Measurements from ENCODE around the gene SERTAD2. TPM values are rescaled to one million over a fixed set of nuclear protein-coding genes. Genes with fewer than 3 reads are reported as not detected.

The SERTAD2 gene
- total RNA-seq, 2 donors from 2014 or later = 11.2 to 20.7 TPM

DNA sequence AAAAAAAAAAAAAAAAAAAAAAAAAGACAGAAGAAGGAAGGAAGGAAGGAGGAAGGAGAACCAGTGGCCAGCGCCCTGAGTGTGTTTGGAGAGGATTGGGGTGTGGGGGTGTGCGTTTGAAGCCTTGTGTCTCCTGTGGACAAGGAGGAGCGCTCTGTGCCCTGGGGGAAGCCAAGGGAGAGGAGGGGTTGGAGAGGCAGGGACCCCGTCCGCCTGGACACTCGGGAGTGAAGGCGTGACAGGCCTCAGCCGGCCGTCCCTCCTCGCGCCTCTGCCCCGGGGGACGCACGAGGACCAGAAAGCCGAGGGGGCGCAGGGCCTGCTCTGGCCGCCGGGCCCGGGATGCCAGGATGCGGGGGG, 44.9 kb downstream of the SERTAD2 start:
- H3K36me3 ChIP-seq = no peaks in the 10 kb centered on the region
- DNase-seq = peak; percentile 51
- H3K4me3 ChIP-seq = peak overlapping the region; percentile 53
- intact Hi-C loops (cut with DNase I) = no loop called here
- TF ChIP-seq, protein P1, sequence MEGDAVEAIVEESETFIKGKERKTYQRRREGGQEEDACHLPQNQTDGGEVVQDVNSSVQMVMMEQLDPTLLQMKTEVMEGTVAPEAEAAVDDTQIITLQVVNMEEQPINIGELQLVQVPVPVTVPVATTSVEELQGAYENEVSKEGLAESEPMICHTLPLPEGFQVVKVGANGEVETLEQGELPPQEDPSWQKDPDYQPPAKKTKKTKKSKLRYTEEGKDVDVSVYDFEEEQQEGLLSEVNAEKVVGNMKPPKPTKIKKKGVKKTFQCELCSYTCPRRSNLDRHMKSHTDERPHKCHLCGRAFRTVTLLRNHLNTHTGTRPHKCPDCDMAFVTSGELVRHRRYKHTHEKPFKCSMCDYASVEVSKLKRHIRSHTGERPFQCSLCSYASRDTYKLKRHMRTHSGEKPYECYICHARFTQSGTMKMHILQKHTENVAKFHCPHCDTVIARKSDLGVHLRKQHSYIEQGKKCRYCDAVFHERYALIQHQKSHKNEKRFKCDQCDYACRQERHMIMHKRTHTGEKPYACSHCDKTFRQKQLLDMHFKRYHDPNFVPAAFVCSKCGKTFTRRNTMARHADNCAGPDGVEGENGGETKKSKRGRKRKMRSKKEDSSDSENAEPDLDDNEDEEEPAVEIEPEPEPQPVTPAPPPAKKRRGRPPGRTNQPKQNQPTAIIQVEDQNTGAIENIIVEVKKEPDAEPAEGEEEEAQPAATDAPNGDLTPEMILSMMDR (IDR thresholded peaks at IDR 0.05) = no peak
- H3K4me1 ChIP-seq = peaks cover 19% of the 10 kb centered on the region
- no peaks in the 10 kb centered on the region for H3K27me3 ChIP-seq
- peak overlapping the region; percentile 28 for H3K27ac ChIP-seq
- peak overlapping the region; percentile 61 to 88 for H3K9ac ChIP-seq (ENCODE audit: low read depth in 2 of 2, low read length in 2 of 2)
- no peaks in the 10 kb centered on the region for H3K9me3 ChIP-seq

GRCh38 chr2:64607381-64608304, 46.1 kb downstream of the SERTAD2 start:
- Histone ChIP-seq H3K4me1 (peaks cover 19% of the 10 kb centered on the region), H3K36me3 (no peaks in the 10 kb centered on the region), H3K27ac (peak overlapping the region; percentile 61), H3K27me3 (no peaks in the 10 kb centered on the region), H3K4me3 (no peak overlapping the region), H3K9me3 (no peaks in the 10 kb centered on the region), H3K9ac (ENCODE audit: low read depth in 2 of 2, low read length in 2 of 2) (peak overlapping the region in 1 of 2 donors; percentile 26)
- TF ChIP-seq, protein P1 (IDR thresholded peaks at IDR 0.05) = no peak
- intact Hi-C loops (cut with DNase I) = no loop called here
- peak; percentile 94 for DNase-seq

GRCh38 chr2:64606479-64607363, 47.0 kb downstream of the SERTAD2 start:
- H3K27me3 ChIP-seq = no peaks in the 10 kb centered on the region
- no peaks in the 10 kb centered on the region for H3K9me3 ChIP-seq
- H3K9ac ChIP-seq (ENCODE audit: low read depth in 2 of 2, low read length in 2 of 2) = peak overlapping the region in 1 of 2 donors; percentile 26
- H3K27ac ChIP-seq = peak overlapping the region; percentile 61
- H3K4me1 ChIP-seq = peaks cover 19% of the 10 kb centered on the region
- peak; percentile 84 for DNase-seq
- intact Hi-C loops (cut with DNase I) = no loop called here
- H3K4me3 ChIP-seq = no peak overlapping the region
- TF ChIP-seq, protein P1 (IDR thresholded peaks at IDR 0.05) = no peak
- H3K36me3 ChIP-seq = no peaks in the 10 kb centered on the region

- Histone ChIP-seq H3K36me3 (no peaks in the 10 kb centered on the region), H3K9ac (ENCODE audit: low read depth in 2 of 2, low read length in 2 of 2) (peak overlapping the region in 1 of 2 donors; percentile 26), H3K9me3 (no peaks in the 10 kb centered on the region), H3K4me3 (no peak overlapping the region), H3K27me3 (no peaks in the 10 kb centered on the region), H3K27ac (no peak overlapping the region), H3K4me1 (peaks cover 19% of the 10 kb centered on the region)
- TF ChIP-seq, protein P1 (IDR thresholded peaks at IDR 0.05) = no peak
- intact Hi-C loops (cut with DNase I) = no loop called here
- no peak for DNase-seq
Measured at GRCh38 chr2:64605991-64606478, 47.7 kb downstream of the SERTAD2 start.

DNA sequence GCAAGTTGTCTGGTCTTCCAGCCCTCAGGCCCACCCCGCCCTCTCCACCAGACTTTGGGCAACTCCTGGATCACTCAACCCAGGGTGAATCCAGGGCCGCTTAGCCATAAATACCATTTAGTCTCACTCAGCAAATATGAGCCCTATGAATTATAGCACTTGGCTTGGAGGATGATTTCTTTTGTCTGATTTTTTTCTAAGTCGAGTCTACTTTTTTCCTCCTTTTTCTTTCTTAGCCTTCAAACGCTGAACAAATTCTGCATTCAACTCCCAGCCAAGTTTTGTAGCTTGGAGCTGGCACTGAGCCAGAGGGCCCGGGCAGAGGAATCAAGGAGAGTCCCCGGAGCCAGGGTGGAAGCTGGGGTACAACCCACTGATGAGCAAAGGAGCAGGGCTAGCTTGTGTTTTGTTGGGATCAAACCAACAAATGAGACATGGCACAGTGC, 48.7 kb downstream of the SERTAD2 start:
- H3K27me3 ChIP-seq = no peaks in the 10 kb centered on the region
- peaks cover 19% of the 10 kb centered on the region for H3K4me1 ChIP-seq
- no peaks in the 10 kb centered on the region for H3K36me3 ChIP-seq
- no peak overlapping the region for H3K27ac ChIP-seq
- H3K4me3 ChIP-seq = no peak overlapping the region
- no peak overlapping the region for H3K9ac ChIP-seq (ENCODE audit: low read depth in 2 of 2, low read length in 2 of 2)
- DNase-seq = peak; percentile 60
- TF ChIP-seq, protein P1 (IDR thresholded peaks at IDR 0.05) = no peak
- H3K9me3 ChIP-seq = no peaks in the 10 kb centered on the region
- intact Hi-C loops (cut with DNase I) = no loop called here

All from colonic mucosa (tissue), 4 donors.